Measurements from ENCODE around the gene DOCK4.

DOCK4 gene

GRCh38 chr7:112015146-112015545 is 191.1 kb downstream of the DOCK4 start:
- no peak for DNase-seq
- no peaks in the 10 kb centered on the region for H3K9me3 Mint-ChIP-seq
- H3K27ac Mint-ChIP-seq = no peak overlapping the region
- no peaks in the 10 kb centered on the region for H3K36me3 Mint-ChIP-seq (ENCODE audit: low read depth)
- no peak overlapping the region for H3K4me3 Mint-ChIP-seq
- TF ChIP-seq, protein P1, sequence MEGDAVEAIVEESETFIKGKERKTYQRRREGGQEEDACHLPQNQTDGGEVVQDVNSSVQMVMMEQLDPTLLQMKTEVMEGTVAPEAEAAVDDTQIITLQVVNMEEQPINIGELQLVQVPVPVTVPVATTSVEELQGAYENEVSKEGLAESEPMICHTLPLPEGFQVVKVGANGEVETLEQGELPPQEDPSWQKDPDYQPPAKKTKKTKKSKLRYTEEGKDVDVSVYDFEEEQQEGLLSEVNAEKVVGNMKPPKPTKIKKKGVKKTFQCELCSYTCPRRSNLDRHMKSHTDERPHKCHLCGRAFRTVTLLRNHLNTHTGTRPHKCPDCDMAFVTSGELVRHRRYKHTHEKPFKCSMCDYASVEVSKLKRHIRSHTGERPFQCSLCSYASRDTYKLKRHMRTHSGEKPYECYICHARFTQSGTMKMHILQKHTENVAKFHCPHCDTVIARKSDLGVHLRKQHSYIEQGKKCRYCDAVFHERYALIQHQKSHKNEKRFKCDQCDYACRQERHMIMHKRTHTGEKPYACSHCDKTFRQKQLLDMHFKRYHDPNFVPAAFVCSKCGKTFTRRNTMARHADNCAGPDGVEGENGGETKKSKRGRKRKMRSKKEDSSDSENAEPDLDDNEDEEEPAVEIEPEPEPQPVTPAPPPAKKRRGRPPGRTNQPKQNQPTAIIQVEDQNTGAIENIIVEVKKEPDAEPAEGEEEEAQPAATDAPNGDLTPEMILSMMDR (IDR thresholded peaks at IDR 0.05) = no peak
- H3K27me3 Mint-ChIP-seq (ENCODE audit: low read depth, poor library complexity) = no peaks in the 10 kb centered on the region
- H3K4me1 Mint-ChIP-seq = peaks cover 7% of the 10 kb centered on the region

- Mint-ChIP-seq H3K4me3 (no peak overlapping the region), H3K4me1 (peaks cover 7% of the 10 kb centered on the region), H3K27me3 (ENCODE audit: low read depth, poor library complexity) (peaks cover 3% of the 10 kb centered on the region), H3K27ac (no peak overlapping the region), H3K36me3 (ENCODE audit: low read depth) (no peaks in the 10 kb centered on the region), H3K9me3 (no peaks in the 10 kb centered on the region)
- no peak for DNase-seq
- TF ChIP-seq, protein P1 (IDR thresholded peaks at IDR 0.05) = no peak
Observed at GRCh38 chr7:112014347-112014746, 191.9 kb downstream of the DOCK4 start.

DNA sequence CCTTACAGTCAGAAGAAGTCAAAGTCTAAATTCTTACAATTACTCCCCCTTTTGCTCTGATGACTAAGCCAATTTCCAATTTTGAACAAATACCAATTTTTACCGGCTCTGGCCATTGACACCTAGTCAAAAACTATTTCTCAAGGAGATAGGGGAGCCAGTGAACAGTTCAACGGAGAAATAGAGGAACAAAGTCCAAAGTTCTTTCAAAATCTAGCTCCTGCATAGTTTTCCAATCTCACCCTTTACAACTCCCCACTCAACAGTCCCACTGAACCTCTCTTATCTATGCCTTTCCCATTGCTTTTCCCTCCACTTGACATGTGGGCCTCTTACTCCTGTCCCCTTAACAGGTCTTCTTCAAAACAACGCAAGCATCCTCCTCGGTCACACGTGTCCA is 192.9 kb downstream of the DOCK4 start:
- Mint-ChIP-seq H3K4me3 (no peak overlapping the region), H3K4me1 (peaks cover 7% of the 10 kb centered on the region), H3K27ac (no peak overlapping the region)

GRCh38 chr7:112012242-112012641 is 194.0 kb downstream of the DOCK4 start:
- Mint-ChIP-seq H3K4me1 (peaks cover 7% of the 10 kb centered on the region), H3K4me3 (no peak overlapping the region), H3K36me3 (ENCODE audit: low read depth) (no peaks in the 10 kb centered on the region), H3K27me3 (ENCODE audit: low read depth, poor library complexity) (peaks cover 3% of the 10 kb centered on the region), H3K9me3 (no peaks in the 10 kb centered on the region), H3K27ac (no peak overlapping the region)
- DNase-seq = no peak
- TF ChIP-seq, protein P1 (IDR thresholded peaks at IDR 0.05) = no peak

More for the DNA sequence above, 192.9 kb downstream of the DOCK4 start:
- peaks cover 3% of the 10 kb centered on the region for H3K27me3 Mint-ChIP-seq (ENCODE audit: low read depth, poor library complexity)
- H3K36me3 Mint-ChIP-seq (ENCODE audit: low read depth) = no peaks in the 10 kb centered on the region
- TF ChIP-seq, protein P1 (IDR thresholded peaks at IDR 0.05) = no peak
- no peak for DNase-seq
- no peaks in the 10 kb centered on the region for H3K9me3 Mint-ChIP-seq

DNA sequence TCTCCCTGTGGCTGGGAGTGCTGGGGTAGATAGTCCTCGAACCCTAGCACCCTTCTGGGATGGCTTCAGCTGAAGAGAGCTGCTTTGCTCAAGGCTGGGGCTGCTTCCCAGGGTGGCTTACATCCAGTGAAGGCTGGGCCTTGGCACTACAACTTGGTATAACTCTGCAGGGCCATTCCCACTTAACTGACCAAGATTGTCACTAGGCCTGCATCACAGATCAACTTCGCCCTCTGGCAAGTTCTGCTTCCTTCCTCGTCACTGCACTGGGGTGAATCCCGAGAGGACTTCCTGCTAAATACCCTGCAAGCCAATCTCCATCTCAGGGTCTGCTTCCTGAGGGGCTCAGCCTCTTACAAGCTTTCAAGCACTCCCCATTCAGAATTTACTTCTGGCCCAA is 195.2 kb downstream of the DOCK4 start:
- TF ChIP-seq, protein P1 (IDR thresholded peaks at IDR 0.05) = no peak
- no peak overlapping the region for H3K4me3 Mint-ChIP-seq
- no peaks in the 10 kb centered on the region for H3K9me3 Mint-ChIP-seq
- H3K36me3 Mint-ChIP-seq (ENCODE audit: low read depth) = no peaks in the 10 kb centered on the region
- peaks cover 7% of the 10 kb centered on the region for H3K4me1 Mint-ChIP-seq
- H3K27ac Mint-ChIP-seq = no peak overlapping the region
- H3K27me3 Mint-ChIP-seq (ENCODE audit: low read depth, poor library complexity) = peaks cover 3% of the 10 kb centered on the region
- no peak for DNase-seq

GRCh38 chr7:112010109-112010508 is 196.1 kb downstream of the DOCK4 start:
- Mint-ChIP-seq H3K27me3 (ENCODE audit: low read depth, poor library complexity) (peaks cover 7% of the 10 kb centered on the region), H3K36me3 (ENCODE audit: low read depth) (no peaks in the 10 kb centered on the region), H3K4me3 (no peak overlapping the region), H3K4me1 (peaks cover 7% of the 10 kb centered on the region), H3K27ac (no peak overlapping the region), H3K9me3 (no peaks in the 10 kb centered on the region)
- TF ChIP-seq, protein P1 (IDR thresholded peaks at IDR 0.05) = no peak
- DNase-seq = no peak
